KMS-11 (cell line): ENCODE measurements around the gene SLC25A48.

Experiments used
- H2AFZ ChIP-seq: fragments of 200-600 bp; sonication (generic); 2 replicates; pipeline ENCODE4 v1.6.1; 2016; ENCODE audit warnings: antibody characterized with exemption, mixed run types, low read depth
- H3K27ac ChIP-seq: fragments of 200-600 bp; sonication (generic); 2 replicates; pipeline ENCODE4 v1.6.1; 2016; ENCODE audit warnings: mild to moderate bottlenecking, mixed run types
- H3K27me3 ChIP-seq: fragments of 200-600 bp; sonication (generic); 2 replicates; pipeline ENCODE4 v1.6.1; 2017; ENCODE audit warnings: mild to moderate bottlenecking, low read depth, mixed run types, moderate library complexity; ENCODE audit not compliant: insufficient read depth
- H3K36me3 ChIP-seq: fragments of 200-600 bp; sonication (generic); 2 replicates; pipeline ENCODE4 v1.6.1; 2017; ENCODE audit warnings: mild to moderate bottlenecking, mixed run types; ENCODE audit not compliant: insufficient read depth
- H3K4me1 ChIP-seq: fragments of 200-600 bp; sonication (generic); 2 replicates; pipeline ENCODE4 v1.6.1; 2016; ENCODE audit warnings: mild to moderate bottlenecking, low read depth, mixed run types; ENCODE audit not compliant: poor library complexity, severe bottlenecking
- H3K4me2 ChIP-seq: fragments of 200-600 bp; sonication (generic); 2 replicates; pipeline ENCODE4 v1.7.0; 2016; ENCODE audit warnings: mild to moderate bottlenecking, mixed run types
- H3K4me3 ChIP-seq: fragments of 200-600 bp; sonication (generic); IDR thresholded peaks from 2 replicates; pipeline ENCODE4 v1.6.1; 2017; ENCODE audit warnings: low read depth, low read length, mixed read lengths; ENCODE audit not compliant: insufficient read depth
- H3K79me2 ChIP-seq: fragments of 200-600 bp; sonication (generic); 2 replicates; pipeline ENCODE4 v1.6.1; 2016; ENCODE audit warnings: low read depth, mixed run types; ENCODE audit not compliant: insufficient read depth
- H3K9ac ChIP-seq: fragments of 200-600 bp; sonication (generic); 2 replicates; pipeline ENCODE4 v1.6.1; 2016; ENCODE audit warnings: mild to moderate bottlenecking, mixed run types
- H4K20me1 ChIP-seq: fragments of 200-600 bp; sonication (generic); 2 replicates; pipeline ENCODE4 v1.6.1; 2016; ENCODE audit warnings: mild to moderate bottlenecking, mixed run types; ENCODE audit not compliant: insufficient read depth
- TF ChIP-seq, protein P1 (sequence below): fragments of 200-600 bp; sonication (generic); conservative IDR thresholded peaks from 2 replicates; pipeline ENCODE4 v1.6.1; 2017; ENCODE audit warnings: low read depth, mild to moderate bottlenecking, antibody characterized with exemption, low read length, moderate library complexity, mixed read lengths

SLC25A48 gene

DNA sequence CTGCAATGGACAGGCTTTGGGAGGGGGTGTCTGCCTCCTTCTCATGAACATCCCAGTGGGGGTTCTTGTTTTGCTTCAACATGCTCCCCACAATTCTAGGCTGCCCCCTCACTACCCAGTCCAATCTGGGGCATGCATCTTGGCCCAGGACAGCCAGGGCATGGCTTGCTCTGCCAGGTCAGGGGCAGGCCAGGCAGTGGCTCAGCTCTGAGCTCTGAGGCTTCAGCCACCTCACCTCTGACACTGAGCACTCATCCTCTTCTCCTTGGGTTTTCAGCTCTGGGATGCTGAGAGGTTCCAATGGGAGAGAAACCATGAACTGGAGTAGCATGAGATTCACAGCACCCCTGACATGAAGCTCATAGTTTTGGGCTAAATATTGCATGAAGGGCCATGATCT lies 11.8 kb downstream of the SLC25A48 start:
- Histone ChIP-seq H3K9ac (no peak overlapping the region), H3K27ac (no peak overlapping the region), H3K36me3 (no peaks in the 10 kb centered on the region), H2AFZ (no peak overlapping the region), H3K27me3 (no peaks in the 10 kb centered on the region), H3K4me1 (no peaks in the 10 kb centered on the region), H3K79me2 (no peaks in the 10 kb centered on the region), H3K4me2 (no peak overlapping the region), H3K4me3 (no peak overlapping the region), H4K20me1 (no peaks in the 10 kb centered on the region)
- TF ChIP-seq, protein P1, sequence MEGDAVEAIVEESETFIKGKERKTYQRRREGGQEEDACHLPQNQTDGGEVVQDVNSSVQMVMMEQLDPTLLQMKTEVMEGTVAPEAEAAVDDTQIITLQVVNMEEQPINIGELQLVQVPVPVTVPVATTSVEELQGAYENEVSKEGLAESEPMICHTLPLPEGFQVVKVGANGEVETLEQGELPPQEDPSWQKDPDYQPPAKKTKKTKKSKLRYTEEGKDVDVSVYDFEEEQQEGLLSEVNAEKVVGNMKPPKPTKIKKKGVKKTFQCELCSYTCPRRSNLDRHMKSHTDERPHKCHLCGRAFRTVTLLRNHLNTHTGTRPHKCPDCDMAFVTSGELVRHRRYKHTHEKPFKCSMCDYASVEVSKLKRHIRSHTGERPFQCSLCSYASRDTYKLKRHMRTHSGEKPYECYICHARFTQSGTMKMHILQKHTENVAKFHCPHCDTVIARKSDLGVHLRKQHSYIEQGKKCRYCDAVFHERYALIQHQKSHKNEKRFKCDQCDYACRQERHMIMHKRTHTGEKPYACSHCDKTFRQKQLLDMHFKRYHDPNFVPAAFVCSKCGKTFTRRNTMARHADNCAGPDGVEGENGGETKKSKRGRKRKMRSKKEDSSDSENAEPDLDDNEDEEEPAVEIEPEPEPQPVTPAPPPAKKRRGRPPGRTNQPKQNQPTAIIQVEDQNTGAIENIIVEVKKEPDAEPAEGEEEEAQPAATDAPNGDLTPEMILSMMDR: no peak

DNA sequence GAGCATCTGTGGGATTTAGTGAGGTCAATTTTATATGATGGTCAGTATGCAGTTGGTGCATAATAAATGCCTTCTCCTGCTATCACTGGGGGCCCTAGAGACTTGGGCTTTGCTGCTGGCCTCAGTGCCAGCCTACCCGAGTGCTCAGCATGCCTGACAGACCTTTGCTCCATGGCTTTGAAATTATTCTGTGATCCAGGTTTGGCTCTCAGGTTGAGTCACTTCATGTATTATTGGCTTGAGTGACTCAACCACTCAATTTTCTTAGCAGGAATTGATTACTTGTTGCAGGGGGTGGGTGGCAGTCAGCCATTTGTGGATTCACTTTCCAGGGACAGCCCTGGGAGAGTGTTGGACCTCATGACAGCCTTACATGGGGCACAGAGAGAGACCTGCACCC lies 13.5 kb downstream of the SLC25A48 start:
- Histone ChIP-seq H2AFZ (no peak overlapping the region), H3K27me3 (no peaks in the 10 kb centered on the region), H3K27ac (no peak overlapping the region), H4K20me1 (no peaks in the 10 kb centered on the region), H3K9ac (no peak overlapping the region), H3K4me2 (no peak overlapping the region), H3K4me1 (no peaks in the 10 kb centered on the region), H3K36me3 (no peaks in the 10 kb centered on the region), H3K4me3 (no peak overlapping the region), H3K79me2 (no peaks in the 10 kb centered on the region)
- TF ChIP-seq, protein P1: no peak

DNA sequence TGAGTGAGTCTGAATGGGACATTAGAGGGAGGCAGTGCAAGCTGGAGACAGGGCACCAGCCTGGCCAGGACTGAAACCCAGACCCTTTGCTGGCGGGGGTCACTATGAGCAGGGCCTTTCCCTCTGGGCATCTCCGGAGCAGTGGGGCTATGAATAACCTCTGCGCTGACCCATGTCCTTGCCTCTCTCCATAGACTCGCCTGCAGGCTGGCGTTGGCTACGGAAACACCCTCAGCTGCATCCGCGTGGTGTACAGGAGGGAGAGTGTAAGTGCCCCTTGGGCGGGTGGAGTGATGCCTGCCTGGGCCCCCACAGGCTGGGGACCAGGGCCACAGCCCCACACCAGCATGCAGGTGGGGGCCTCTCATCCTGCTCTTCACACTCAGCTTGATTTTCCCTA lies 15.8 kb downstream of the SLC25A48 start:
- no peak overlapping the region for H3K9ac ChIP-seq
- no peak overlapping the region for H2AFZ ChIP-seq
- H3K36me3 ChIP-seq: no peaks in the 10 kb centered on the region
- no peak overlapping the region for H3K4me3 ChIP-seq
- H3K27me3 ChIP-seq: no peaks in the 10 kb centered on the region
- no peaks in the 10 kb centered on the region for H4K20me1 ChIP-seq
- H3K27ac ChIP-seq: no peak overlapping the region
- H3K4me2 ChIP-seq: no peak overlapping the region
- no peaks in the 10 kb centered on the region for H3K4me1 ChIP-seq
- H3K79me2 ChIP-seq: no peaks in the 10 kb centered on the region
- TF ChIP-seq, protein P1: no peak

DNA sequence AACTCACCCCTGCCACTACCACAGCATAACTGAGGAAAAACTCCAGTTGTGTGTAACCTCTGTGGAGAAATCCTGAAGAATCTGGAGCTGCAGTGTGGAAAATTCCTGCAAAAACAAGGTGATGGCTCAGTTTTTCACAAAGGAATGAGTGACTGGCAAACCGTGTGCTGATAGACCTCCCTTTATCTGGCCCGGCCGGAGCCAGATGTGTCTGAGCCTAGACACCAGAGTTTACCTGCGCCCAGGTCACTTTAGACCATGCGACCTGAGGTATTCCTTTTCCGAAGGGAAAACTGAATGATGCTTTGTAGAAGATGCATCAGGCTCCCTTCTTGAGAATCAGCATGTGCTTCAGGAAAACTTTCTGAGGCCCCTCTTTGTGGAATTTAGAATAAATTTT lies 16.2 kb downstream of the SLC25A48 start:
- Histone ChIP-seq H3K79me2 (no peaks in the 10 kb centered on the region), H3K4me3 (no peak overlapping the region), H2AFZ (no peak overlapping the region), H3K36me3 (no peaks in the 10 kb centered on the region), H4K20me1 (no peaks in the 10 kb centered on the region), H3K4me2 (no peak overlapping the region), H3K27me3 (no peaks in the 10 kb centered on the region), H3K27ac (no peak overlapping the region), H3K9ac (no peak overlapping the region), H3K4me1 (no peaks in the 10 kb centered on the region)
- TF ChIP-seq, protein P1: no peak
